GM12892 (cell line): ENCODE measurements around the gene TNRC18.
A peak's percentile ranks its signal among the peaks of the same experiment; 100 is the strongest.

ENCODE experiments used
- DNase-seq: peaks from one replicate; pipeline ENCODE4 v3.0.0; 2011; ENCODE audit not compliant: insufficient read length
- FAIRE-seq: peaks from 2 replicates; lab custom pipeline; 2011; peaks lifted over from hg19 to GRCh38; lab: Jason Lieb, UNC
- POLR2A ChIP-seq: IDR thresholded peaks from 2 replicates; pipeline ENCODE4 v1.6.1; 2011; ENCODE audit warnings: low read depth, low read length, control low read depth
- POLR2AphosphoS5 ChIP-seq: IDR thresholded peaks from 2 replicates; pipeline ENCODE4 v1.6.1; 2011; ENCODE audit warnings: low read depth, low read length, control low read depth
- TAF1 ChIP-seq: IDR thresholded peaks from 2 replicates; pipeline ENCODE4 v1.6.1; 2011; ENCODE audit warnings: low read depth, mild to moderate bottlenecking, control low read depth, low read length, borderline replicate concordance

Gene TNRC18

DNA sequence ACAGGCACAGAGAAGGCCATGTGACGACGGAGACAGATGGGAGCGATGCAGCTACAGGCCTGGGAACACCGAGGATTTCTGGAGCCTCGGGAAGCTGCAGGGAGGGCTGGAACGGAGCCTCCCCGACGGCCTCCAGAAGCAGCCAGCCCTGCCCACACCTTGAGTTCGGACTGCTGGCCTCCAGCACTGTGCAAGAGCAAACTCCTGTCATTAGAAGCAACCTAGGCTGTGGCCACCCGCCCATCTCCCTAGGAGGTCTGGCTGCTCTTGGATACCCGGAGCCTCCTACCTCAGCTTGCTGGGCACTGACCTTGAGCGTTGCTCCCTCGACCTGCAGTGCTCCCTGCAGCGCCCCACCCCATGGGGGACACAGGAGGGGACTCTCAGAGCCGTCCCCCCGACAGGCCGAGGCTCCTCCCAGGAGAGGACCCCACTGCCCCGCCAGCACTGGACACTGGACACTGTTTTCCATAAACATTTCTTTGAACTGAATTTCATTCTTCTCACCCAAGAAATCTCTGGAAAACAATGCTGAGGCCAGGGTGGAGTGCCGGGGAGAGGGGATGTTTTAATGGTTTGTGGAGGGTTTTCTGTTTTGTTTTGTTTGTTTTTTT, 22.5 kb upstream of the TNRC18 start:
- TF ChIP-seq TAF1 (no peak), POLR2A (no peak), POLR2AphosphoS5 (no peak)
- FAIRE-seq (no peak), DNase-seq (no peak)

- no peak for DNase-seq
- no peak for FAIRE-seq
- TF ChIP-seq POLR2AphosphoS5 (no peak), TAF1 (no peak), POLR2A (no peak)
Observed at GRCh38 chr7:5443678-5444077, 20.0 kb upstream of the TNRC18 start.

GRCh38 chr7:5442757-5443305, 19.2 kb upstream of the TNRC18 start:
- FAIRE-seq (no peak), DNase-seq (no peak)
- TF ChIP-seq POLR2A = no peak
- TF ChIP-seq POLR2AphosphoS5 = no peak
- no peak for TF ChIP-seq TAF1

GRCh38 chr7:5441840-5442503, 18.3 kb upstream of the TNRC18 start:
- no peak for DNase-seq
- no peak for FAIRE-seq

DNA sequence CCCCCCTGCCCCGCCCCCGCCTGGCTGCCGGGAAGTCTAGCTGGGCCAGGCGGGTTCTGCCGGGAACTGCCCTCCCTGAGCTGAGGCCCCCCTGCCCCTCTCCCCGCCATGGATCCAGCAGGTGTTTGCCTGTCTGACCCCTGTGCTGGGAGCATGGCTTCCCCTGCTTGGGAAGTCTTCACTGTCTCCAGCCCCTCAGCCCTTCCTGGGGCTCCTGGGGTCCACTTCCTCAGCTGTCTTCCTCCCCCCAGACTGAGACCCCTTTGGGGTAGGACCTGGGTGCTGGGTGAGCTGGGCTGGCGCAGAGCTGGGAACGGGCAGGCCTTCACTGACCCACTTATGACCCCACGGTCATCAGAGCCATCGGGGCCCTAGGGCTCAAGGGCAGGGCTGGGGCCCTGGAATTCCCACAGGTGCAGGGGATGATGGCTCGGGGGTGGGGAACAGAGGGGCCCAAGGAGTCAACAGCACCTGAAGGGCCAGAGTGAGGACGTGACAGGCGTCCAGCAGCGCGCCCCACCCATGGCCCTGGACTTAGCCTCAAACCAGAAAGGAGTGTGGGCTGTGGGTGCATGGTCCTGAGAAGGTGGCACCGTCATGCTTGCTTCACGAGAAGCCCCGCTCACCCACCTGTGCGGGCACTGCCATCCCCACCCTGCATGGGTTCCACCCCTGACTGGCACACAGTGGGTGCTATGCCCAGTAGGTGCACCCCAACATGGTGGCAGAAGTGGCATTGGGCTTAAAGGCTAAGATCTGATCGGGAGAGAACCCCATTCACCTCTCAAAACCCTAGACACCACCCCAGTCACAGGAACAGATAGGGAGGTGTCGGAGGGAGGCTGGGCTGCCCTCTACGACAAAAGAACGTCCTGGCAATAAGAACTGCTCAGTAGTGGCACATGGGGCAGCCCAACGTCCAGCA, 16.2 kb upstream of the TNRC18 start:
- no peak for FAIRE-seq
- TF ChIP-seq POLR2AphosphoS5 = no peak
- no peak for TF ChIP-seq TAF1
- TF ChIP-seq POLR2A = no peak
- DNase-seq = no peak

More at GRCh38 chr7:5441840-5442503, 18.3 kb upstream of the TNRC18 start:
- TF ChIP-seq POLR2A = no peak
- no peak for TF ChIP-seq TAF1
- TF ChIP-seq POLR2AphosphoS5 = no peak

DNA sequence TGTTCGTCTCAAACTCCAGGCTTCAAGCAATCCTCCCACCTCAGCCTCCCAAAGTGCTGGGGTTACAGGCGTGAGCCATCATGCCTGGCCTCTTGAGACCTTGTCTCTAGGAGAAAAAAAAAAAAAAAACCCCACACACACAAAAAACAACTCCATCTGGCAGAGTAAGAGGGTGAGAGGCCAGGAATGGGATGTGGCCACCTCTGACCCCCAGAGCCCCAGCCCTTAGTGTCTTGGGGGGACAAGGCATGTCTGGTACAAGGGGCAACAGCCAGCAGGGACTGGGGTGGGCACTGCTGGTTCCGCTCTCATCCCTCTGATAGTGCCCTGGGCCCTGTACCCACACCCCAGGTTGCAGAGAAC, 15.6 kb upstream of the TNRC18 start:
- DNase-seq (no peak), FAIRE-seq (no peak)
- TF ChIP-seq TAF1 = no peak
- no peak for TF ChIP-seq POLR2A
- no peak for TF ChIP-seq POLR2AphosphoS5

GRCh38 chr7:5437987-5438386, 14.4 kb upstream of the TNRC18 start:
- TF ChIP-seq TAF1 (no peak), POLR2AphosphoS5 (no peak), POLR2A (no peak)
- FAIRE-seq = no peak
- no peak for DNase-seq

DNA sequence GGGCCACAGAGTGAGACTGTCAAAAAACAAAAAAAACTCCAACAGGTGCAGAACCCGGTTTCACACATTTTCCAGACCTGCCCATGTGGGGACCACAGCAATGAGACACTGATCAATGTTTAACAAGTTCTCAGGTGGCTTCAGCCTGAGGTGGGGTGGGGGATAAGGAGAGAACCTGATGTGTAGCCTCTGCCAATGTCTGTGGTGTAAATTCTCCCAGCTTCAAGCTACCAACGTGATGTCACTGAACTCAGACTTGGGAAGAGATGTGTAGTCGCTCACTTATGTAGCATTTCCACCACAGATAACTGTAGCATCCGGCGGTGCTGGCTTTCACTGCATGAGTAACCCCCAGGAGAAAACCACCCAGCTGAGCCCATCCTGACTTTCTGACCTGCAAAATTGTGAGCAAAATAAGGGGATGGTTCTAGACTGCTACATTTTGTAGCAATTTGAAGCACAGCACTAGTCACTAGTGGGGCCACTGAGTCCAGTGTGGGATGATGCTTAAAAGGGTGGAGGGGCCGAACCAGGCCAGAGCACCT, 13.8 kb upstream of the TNRC18 start:
- no peak for TF ChIP-seq TAF1
- TF ChIP-seq POLR2A = no peak
- no peak for DNase-seq
- no peak for FAIRE-seq

DNA sequence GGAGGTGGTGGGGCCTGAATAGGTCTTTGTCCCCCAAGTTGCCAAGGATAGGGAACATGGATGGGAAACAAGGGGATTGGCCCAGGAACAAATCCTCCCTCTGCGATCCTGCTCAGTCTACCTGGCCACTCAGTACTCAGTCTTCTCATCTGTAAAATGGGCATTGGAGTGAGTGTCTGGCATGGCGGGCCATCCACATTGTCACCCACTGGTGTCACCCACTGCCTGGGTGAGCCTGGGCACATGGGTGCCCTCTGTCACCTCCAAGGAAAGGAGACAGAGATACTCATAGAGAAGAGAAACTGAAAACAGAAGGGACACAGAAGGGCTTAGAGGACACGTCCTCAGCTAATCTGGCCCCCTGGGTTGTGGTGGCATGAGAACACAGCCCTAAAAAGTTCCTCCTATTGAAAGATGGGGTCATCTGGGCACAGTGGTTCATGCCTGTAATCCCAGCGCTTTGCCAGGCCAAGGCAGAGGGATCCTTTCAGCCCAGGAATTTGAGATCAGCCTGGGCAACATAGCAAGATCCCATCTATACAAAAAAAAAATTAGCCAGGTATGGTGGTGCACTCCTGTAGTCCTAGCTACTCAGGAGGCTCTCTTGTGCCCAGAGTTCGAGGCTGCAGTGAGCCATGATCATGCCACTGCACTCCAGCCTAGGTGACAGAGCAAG, 12.5 kb upstream of the TNRC18 start:
- TF ChIP-seq POLR2AphosphoS5 (no peak), TAF1 (no peak), POLR2A (no peak)
- no peak for DNase-seq
- no peak for FAIRE-seq

DNA sequence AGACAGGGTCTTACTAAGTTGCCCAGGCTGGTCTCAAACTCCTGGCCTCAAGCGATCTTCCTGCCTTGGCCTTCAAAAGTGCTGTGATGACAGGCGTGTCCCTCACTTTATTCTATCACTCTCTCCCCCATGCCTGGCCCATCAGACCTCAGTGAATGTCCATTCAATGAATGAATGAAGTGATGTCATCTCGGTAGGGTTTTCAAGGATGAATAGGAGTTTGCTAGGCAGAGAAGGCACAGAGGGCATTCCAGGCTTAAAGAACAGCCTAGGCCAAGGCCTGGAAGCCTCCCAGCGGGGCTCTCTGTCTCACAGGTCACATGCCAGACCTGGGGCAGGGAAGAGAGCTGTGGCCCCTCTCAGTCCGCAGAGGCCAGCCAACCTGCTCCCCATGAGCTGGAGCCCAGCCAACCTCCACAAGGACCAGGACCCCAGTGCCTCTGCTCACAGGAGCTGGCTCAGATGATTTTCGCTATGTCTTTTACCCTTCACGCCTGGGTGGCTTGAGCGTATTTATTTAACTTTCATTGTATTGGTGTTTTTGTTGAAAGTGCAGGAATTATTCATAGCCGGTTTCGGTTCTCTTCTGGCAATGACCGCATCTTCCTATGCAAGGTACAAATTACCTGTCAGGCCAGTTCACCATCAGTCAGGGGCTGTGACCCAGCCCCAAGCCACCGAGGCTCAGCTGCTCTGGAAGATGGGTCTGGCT, 11.8 kb upstream of the TNRC18 start:
- no peak for DNase-seq

GRCh38 chr7:5433181-5433580, 9.5 kb upstream of the TNRC18 start:
- FAIRE-seq (no peak), DNase-seq (no peak)
- TF ChIP-seq POLR2A (no peak), POLR2AphosphoS5 (no peak), TAF1 (no peak)

More for the DNA sequence above, 11.8 kb upstream of the TNRC18 start:
- FAIRE-seq = peak; percentile 90
- TF ChIP-seq TAF1 (no peak), POLR2A (no peak), POLR2AphosphoS5 (no peak)
